Measurements from ENCODE around the gene TBCC.
A peak's percentile ranks its signal among the peaks of the same experiment; 100 is the strongest.
"Not testable (repeated sequence)": the region's sequence is repeated elsewhere in the genome, so short reads cannot be mapped to it uniquely, and the experiment has no call there.

The TBCC gene

GRCh38 chr6:42733867-42734481 lies 11.9 kb downstream of the TBCC start:
- DNase-seq (ENCODE audit: low spot score) = not testable (repeated sequence)

- DNase-seq (ENCODE audit: low spot score) = no peak
Observed at GRCh38 chr6:42729731-42730130, 16.2 kb downstream of the TBCC start.

GRCh38 chr6:42727627-42728026 lies 18.3 kb downstream of the TBCC start:
- DNase-seq (ENCODE audit: low spot score) = no peak

GRCh38 chr6:42727087-42727611 lies 18.8 kb downstream of the TBCC start:
- no peak for DNase-seq (ENCODE audit: low spot score)

DNA sequence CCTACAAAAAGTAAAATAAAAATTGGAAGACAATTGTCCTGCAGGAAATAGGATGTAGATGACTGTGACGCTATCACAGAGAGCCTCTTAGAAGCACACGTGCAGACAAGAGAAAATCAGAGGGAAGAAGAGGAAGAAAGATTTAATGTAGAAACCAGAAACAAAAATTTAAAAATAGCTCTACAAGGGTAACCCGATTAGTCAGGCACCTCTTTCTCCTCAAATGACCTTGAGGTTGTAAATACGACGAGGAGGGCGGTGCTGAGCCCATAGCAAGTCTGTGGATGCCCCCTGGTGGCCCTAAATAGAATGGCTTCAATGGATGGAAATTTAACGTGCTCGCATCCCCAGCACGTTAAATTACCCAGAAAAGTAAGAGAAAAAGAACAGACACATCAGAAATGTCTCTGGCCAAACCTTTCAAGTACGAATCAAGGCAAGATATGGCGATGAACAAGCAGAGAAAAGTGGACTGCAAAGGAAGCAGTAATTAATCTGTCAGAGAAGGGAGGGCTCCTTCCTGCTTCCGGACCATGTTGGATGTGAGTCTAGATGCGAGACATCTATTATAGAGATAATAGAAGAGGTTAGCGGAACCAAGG lies 19.3 kb downstream of the TBCC start:
- DNase-seq (ENCODE audit: low spot score) = peak; percentile 93

DNA sequence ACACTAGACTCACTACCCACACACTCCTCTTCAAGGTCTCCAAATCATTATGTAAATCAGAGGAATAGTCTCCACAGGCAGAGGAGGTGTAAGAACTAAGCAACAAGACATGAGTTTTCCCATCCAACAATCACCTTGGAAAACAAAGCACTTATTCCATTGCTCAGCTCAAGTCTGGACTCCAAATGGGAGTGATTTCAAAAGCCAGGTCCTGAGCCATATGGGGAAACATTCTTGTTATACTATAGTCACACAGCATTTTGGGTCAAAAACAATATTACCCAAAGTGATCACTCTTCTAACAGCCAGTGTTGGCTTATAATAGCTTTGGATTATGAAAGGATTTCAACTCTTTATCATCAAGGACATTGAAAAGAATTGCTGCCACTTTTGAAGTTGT lies 19.9 kb downstream of the TBCC start:
- DNase-seq (ENCODE audit: low spot score) = no peak

GRCh38 chr6:42724825-42725224 lies 21.1 kb downstream of the TBCC start:
- no peak for DNase-seq (ENCODE audit: low spot score)

DNA sequence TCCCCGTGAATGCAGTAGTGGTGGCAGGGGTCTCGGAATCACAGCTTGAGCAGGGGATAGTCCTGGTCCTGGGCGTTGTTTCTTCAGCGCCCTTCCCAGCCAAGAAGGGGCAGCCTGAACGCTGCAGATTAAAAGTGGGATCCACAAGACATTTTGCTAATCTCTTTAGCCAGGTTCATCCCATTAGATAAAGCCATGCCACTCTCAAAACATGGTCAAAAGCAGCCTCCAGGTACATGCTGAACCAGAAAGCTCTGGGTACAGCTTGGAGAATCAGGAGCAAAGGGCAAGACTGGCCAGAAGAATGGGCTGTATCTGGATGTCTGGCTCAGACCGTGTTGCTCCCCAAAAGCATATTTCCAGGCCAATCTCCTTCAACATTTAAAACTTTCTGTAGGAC lies 23.4 kb downstream of the TBCC start, which contains the start of gene PRPH2:
TSS of gene PRPH2 (minus strand) at position 101 of the 400 bp plus-strand sequence. CDS start 263 bp downstream, outside the sequence.
- DNase-seq (ENCODE audit: low spot score) = no peak

DNA sequence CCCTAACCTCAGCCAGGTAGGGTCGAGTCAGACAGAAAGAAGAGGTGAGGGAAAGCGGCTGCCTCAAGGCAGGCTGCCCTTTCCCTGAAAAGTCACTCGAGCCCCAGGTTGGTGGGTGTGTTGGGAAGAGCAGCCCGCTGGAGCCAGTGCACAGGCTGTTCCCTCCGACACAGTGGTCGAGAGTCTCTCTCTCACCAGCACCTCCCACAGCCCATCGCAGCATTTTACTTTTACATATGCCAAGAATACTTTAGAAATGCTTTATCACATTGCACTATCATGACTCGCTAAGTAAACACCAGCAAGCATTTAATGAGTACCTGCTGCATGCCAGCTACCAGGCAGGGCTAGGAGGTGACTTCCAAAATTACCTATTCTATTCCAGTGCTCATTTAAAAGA lies 25.2 kb downstream of the TBCC start:
- DNase-seq (ENCODE audit: low spot score) = no peak

DNA sequence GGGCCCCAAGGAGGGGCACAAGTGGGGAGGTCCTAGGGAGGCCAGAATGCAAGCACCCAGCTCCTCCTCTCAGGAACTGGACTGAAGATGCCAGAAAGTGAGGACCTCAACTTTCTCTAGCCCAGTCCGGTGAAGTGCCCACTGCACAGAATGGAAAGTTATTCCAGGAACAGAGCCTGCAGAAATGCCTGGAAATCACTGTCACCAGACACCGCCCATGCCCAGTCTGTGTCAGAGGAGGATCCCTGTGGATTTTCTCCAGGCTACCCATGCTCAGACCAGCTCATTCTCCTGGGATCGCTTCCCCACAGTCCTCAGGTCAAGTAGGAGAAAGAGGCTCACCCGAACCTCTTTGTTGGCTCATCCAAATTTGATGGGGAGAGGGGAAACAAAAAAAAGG lies 30.0 kb downstream of the TBCC start:
- no peak for DNase-seq (ENCODE audit: low spot score)

DNA sequence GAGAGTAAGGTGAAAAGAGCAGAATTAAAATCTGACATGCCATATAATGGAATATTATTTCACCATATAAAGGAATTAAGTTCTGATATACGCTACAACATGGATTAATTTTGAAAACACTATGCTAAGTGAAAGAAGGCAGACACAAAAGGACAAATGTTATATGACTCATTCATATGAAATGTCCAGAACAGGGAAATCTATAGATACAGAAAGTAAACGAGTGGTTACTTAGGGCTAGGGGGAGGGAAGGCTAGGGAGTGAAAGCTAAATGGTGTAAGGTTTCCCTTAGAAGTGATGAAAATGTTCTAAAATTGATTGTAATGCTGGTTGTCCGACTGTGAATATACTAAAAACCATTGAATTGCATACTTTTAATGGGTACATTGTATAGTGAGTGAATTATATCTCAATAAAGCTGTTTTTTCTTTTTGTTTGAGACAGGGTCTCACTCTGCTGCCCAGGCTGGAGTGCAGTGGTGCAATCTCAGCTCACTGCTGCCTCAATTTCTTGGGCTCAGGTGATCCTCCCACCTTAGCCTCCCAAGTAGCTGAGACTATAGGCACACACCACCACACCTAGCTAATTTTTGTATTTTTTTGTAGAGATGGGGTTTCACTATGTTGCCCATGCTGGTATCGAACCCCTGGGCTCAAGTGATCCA lies 31.7 kb downstream of the TBCC start:
- no peak for DNase-seq (ENCODE audit: low spot score)

DNA sequence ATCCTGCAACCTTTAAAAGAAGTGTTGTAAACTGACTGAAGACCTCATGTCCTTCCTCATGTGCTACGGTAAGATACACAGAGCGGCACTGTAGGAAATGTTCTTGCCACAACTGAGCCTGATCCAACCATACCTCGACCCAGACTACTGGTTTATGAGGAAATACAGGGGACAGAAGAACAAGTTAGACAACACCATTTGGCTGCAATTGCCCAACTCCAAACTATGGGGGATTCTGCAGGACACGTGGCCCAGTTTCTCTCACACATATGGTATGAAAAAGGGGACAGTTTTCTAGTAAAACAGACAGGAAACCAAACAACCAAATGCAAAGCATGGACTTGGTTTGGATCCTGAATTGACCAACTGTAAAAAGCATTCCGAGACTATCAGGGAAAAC lies 34.0 kb downstream of the TBCC start:
- no peak for DNase-seq (ENCODE audit: low spot score)

- DNase-seq (ENCODE audit: low spot score) = no peak
Observed at GRCh38 chr6:42710316-42710715, 35.6 kb downstream of the TBCC start.

DNA sequence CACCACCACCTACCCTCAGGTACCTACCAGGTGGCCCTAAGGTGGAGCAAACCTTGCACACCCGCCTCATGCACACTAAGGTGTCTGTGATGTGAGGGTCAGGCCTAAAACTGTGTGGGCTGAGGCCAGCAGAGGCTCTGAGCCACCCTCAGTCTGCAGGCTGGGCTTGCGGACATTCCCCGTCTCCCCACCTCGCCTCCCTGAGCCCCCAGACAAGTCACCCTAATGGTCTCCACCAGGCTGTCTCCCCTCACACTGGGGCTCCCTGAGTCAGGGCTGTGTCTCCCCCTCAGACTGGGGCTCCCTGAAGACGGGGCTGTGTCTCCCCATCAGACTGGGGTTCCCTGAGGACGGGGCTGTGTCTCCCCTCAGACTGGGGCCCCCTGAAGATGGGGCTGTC lies 36.0 kb downstream of the TBCC start:
- no peak for DNase-seq (ENCODE audit: low spot score)

DNA sequence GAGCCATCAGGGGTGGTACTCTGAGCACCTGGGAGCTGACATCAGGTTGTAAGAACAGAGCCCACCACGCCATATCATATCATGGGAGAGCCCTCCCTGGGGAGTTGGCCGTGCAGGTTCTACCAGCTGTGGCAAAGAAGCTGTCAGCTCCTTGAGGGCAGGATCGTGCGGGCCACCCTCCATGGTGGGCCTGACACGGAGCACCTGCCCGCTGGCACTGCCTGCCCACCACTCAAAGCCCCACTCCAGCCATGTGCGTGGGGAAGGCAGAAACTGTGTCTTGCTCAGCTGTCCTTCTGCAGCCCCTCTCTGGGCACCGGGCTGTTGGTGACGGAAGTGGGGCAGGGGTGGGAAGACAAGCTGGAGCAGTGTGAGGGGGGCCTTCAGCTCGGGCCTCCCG lies 37.8 kb downstream of the TBCC start:
- DNase-seq (ENCODE audit: low spot score) = no peak

DNA sequence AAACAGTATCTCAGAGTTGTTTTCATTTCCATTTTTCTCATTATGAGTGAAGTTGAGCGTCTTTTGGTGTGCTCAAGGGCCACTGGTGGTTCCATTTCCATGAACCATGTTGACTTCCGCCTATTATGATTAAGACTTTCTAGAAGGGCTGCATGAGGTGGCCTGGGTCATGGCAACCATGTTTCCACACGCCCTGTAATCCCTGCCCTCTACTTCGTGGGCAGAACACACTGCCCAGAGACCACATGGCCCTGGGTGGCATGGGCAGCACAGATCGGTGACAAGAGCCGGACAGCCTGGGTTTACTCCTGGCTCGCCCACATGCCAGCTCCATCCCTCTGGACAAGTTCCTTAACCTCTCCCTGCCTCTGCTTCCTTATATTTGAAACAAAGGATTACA lies 38.3 kb downstream of the TBCC start:
- DNase-seq (ENCODE audit: low spot score) = no peak

GRCh38 chr6:42704937-42705374 lies 40.9 kb downstream of the TBCC start:
- DNase-seq (ENCODE audit: low spot score) = no peak

GRCh38 chr6:42704251-42704936 lies 41.5 kb downstream of the TBCC start:
- no peak for DNase-seq (ENCODE audit: low spot score)

DNA sequence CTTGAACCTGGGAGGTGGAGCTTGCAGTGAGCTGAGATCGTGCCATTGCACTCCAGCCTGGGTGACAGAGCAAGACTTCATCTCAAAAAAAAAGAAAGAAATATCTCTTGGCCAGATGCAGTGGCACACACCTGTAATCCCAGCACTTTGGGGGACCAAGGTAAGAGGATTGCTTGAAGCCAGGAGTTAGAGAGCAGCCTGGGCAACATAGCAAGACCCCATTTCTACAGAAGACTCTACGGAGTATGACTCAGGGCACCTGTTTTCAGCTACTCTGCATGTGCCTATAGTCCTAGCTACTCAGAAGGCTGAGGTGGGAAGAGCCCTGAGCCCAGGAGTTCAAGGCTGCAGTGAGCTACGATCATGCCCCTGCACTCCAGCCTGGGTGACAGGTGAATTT lies 43.1 kb downstream of the TBCC start:
- not testable (repeated sequence) for DNase-seq (ENCODE audit: low spot score)

DNA sequence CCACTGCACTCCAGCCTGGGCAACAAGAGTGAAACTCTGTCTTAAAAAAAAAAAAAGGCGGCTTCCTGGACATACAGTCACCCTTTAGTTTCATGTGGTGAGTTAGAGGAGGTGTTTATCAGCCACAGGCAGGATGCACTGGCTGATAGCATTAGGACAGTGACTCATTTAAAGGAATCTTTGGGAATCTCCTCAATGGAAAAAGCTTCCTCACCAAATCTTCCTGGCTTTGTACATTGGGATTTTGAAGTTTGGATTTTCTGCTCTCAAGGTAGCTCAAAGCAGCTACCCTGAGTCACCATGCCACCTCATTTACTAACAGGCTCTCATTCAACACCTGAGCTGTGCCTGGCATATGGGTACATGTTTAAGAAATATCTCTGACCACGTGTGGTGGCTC lies 43.7 kb downstream of the TBCC start:
- DNase-seq (ENCODE audit: low spot score) = no peak

- DNase-seq (ENCODE audit: low spot score) = no peak
Observed at GRCh38 chr6:42698217-42698616, 47.7 kb downstream of the TBCC start.

- DNase-seq (ENCODE audit: low spot score) = no peak
Observed at GRCh38 chr6:42697268-42697655, 48.6 kb downstream of the TBCC start.
